Heart left ventricle (tissue), 13 donors: ENCODE data around the gene TNRC6C.

ENCODE experiments used
- CTCF ChIP-seq, 12 donors: fragments of 200-600 bp; sonication (generic) in 4 of 12; IDR thresholded peaks; one replicate each; pipeline versions ENCODE4 v1.5.0 to v1.8.0; 2018 to 2022; ENCODE audit warnings: antibody characterized with exemption in 12 of 12, mild to moderate bottlenecking in 5 of 12
- POLR2A ChIP-seq, 2 donors: fragments of 450-650 bp; IDR thresholded peaks; one replicate each; pipeline ENCODE4 v1.6.1; 2017; ENCODE audit warnings: antibody characterized with exemption in 2 of 2, mild to moderate bottlenecking in 2 of 2, moderate library complexity in 2 of 2
- donor health status: ischemic (EF 13 %, LVEDD 7.1; RV severe dilation, severe dysfunction).
- donor health status: DM: no; HTN: yes; CAD: no.
- donor health status: DM: no; HTN: no; CAD: no.
- donor health status: ischemic (EF 25% LVEDD 6.9; RV normal size, moderate dysfunction).
- donor health status: ischemic (EF 25% LVEDD 5.7; RV mildly dilated, moderate dysfunction).
- donor health status: ischemic (EF 35%, LVEDD 5.7; RV mildly dilated, moderate dysfunction).
- donor health status: nonischemic (EF 11% LVEDD 7.7; RV severe dilation, severe dysfunction).
- donor health status: DM: yes; HTN: yes; CAD: no.
- donor health status: PGD.
- donor health status: ischemic (EF 29% LVEDD 5.4; RV normal size, mild dysfunction).
- donor health status: nonischemic (EF 23%, LVEDD 6.1; RV moderate dilation, normal function).

- TF ChIP-seq CTCF (IDR thresholded peaks at IDR 0.05) (no peak), POLR2A (IDR thresholded peaks at IDR 0.05) (no peak)
Measured at GRCh38 chr17:78042542-78042941, 84.0 kb downstream of the TNRC6C start.
